Nephron (organoid): ENCODE results near the gene KCND3.
A peak's percentile ranks its signal among the peaks of the same experiment; 100 is the strongest.

Experiments used
- H3K27ac Mint-ChIP-seq, 3 experiments: 2 replicates each; pipeline ENCODE4 v1.8.0; 2020; ENCODE audit warnings: mixed read lengths in 3 of 3, mild to moderate bottlenecking in 2 of 3, moderate library complexity in 1 of 3
- H3K27me3 Mint-ChIP-seq: 2 replicates; pipeline ENCODE4 v1.8.0; 2021; ENCODE audit warnings: low read depth, mild to moderate bottlenecking, moderate library complexity, mixed read lengths
- H3K36me3 Mint-ChIP-seq: 2 replicates; pipeline ENCODE4 v1.8.0; 2020; ENCODE audit warnings: low read depth, mixed read lengths
- H3K4me1 Mint-ChIP-seq: 2 replicates; pipeline ENCODE4 v1.8.0; 2020; ENCODE audit warnings: mixed read lengths
- H3K4me3 Mint-ChIP-seq, 3 experiments: 2 replicates each; pipeline ENCODE4 v1.8.0; 2020; ENCODE audit warnings: mild to moderate bottlenecking in 3 of 3, mixed read lengths in 3 of 3, moderate library complexity in 2 of 3
- H3K9me3 Mint-ChIP-seq: 2 replicates; pipeline ENCODE4 v1.8.0; 2020; ENCODE audit warnings: mixed read lengths
- CTCF ChIP-seq, 3 experiments: fragments of 200-600 bp; sonication (generic); IDR thresholded peaks; one replicate each; pipeline ENCODE4 v1.5.0; 2021; ENCODE audit warnings: antibody characterized with exemption in 3 of 3; ENCODE audit not compliant: unreplicated experiment in 3 of 3

Gene KCND3

GRCh38 chr1:111739194-111739924 is 250.1 kb downstream of the KCND3 start, which contains the start of gene INKA2:
Gene INKA2 (minus strand): TSS chr1:111739395. CDS start chr1:111739242, 153 bp downstream.
- H3K27ac Mint-ChIP-seq: peak within 1 kb of the TSS; percentile 84 to 90 (median 88)
- H3K36me3 Mint-ChIP-seq: no peaks in the 10 kb centered on the region
- peak within 1 kb of the TSS; percentile 77 to 96 (median 92) for H3K4me3 Mint-ChIP-seq
- TF ChIP-seq CTCF (IDR thresholded peaks at IDR 0.05; ENCODE audit: unreplicated experiment in 3 of 3): no peak
- H3K27me3 Mint-ChIP-seq: peaks cover 30% of the 10 kb centered on the region
- H3K4me1 Mint-ChIP-seq: peaks cover 6% of the 10 kb centered on the region
- H3K9me3 Mint-ChIP-seq: no peaks in the 10 kb centered on the region

GRCh38 chr1:111738436-111739193 is 250.9 kb downstream of the KCND3 start:
- peaks cover 6% of the 10 kb centered on the region for H3K4me1 Mint-ChIP-seq
- H3K36me3 Mint-ChIP-seq: no peaks in the 10 kb centered on the region
- H3K27me3 Mint-ChIP-seq: peaks cover 30% of the 10 kb centered on the region
- peak overlapping the region; percentile 77 to 96 (median 92) for H3K4me3 Mint-ChIP-seq
- TF ChIP-seq CTCF (IDR thresholded peaks at IDR 0.05; ENCODE audit: unreplicated experiment in 3 of 3): no peak
- H3K27ac Mint-ChIP-seq: peak overlapping the region; percentile 84 to 90 (median 88)
- no peaks in the 10 kb centered on the region for H3K9me3 Mint-ChIP-seq

- Mint-ChIP-seq H3K4me3 (peak overlapping the region in 1 of 3 experiments; percentile 77), H3K9me3 (no peaks in the 10 kb centered on the region), H3K27ac (peak overlapping the region in 1 of 3 experiments; percentile 81), H3K27me3 (peaks cover 30% of the 10 kb centered on the region), H3K4me1 (peaks cover 6% of the 10 kb centered on the region), H3K36me3 (no peaks in the 10 kb centered on the region)
- TF ChIP-seq CTCF (IDR thresholded peaks at IDR 0.05; ENCODE audit: unreplicated experiment in 3 of 3): no peak
These were observed 251.4 kb downstream of the KCND3 start for GRCh38 chr1:111738133-111738435.

GRCh38 chr1:111737216-111738132 is 252.0 kb downstream of the KCND3 start:
- Mint-ChIP-seq H3K4me1 (peaks cover 6% of the 10 kb centered on the region), H3K27me3 (peaks cover 33% of the 10 kb centered on the region), H3K36me3 (no peaks in the 10 kb centered on the region), H3K4me3 (peak overlapping the region in 1 of 3 experiments; percentile 77), H3K27ac (peak overlapping the region in 1 of 3 experiments; percentile 81), H3K9me3 (no peaks in the 10 kb centered on the region)
- no peak for TF ChIP-seq CTCF (IDR thresholded peaks at IDR 0.05; ENCODE audit: unreplicated experiment in 3 of 3)

GRCh38 chr1:111736548-111737215 is 252.8 kb downstream of the KCND3 start:
- no peaks in the 10 kb centered on the region for H3K9me3 Mint-ChIP-seq
- H3K27ac Mint-ChIP-seq: peak overlapping the region in 1 of 3 experiments; percentile 81
- H3K27me3 Mint-ChIP-seq: peaks cover 27% of the 10 kb centered on the region
- no peak for TF ChIP-seq CTCF (IDR thresholded peaks at IDR 0.05; ENCODE audit: unreplicated experiment in 3 of 3)
- no peaks in the 10 kb centered on the region for H3K36me3 Mint-ChIP-seq
- H3K4me1 Mint-ChIP-seq: peaks cover 9% of the 10 kb centered on the region
- H3K4me3 Mint-ChIP-seq: peak overlapping the region in 1 of 3 experiments; percentile 77
